Astrocyte (in vitro differentiated cells and primary cell): Measurements from ENCODE around the gene PTPRO. TPM values are rescaled to one million over a fixed set of nuclear protein-coding genes. Genes with fewer than 3 reads are reported as not detected.

Experiments
- DNase-seq: peaks from one replicate; pipeline ENCODE4 v3.0.0-alpha.2; 2010; ENCODE audit warnings: low read depth
- FAIRE-seq: peaks from 2 replicates; lab custom pipeline; 2011; peaks lifted over from hg19 to GRCh38; lab: Jason Lieb, UNC
- H2AFZ ChIP-seq: 2 replicates; pipeline ENCODE4 v1.6.0; 2012; ENCODE audit warnings: low read depth, low read length, inconsistent platforms
- H3K27ac ChIP-seq: 2 replicates; pipeline ENCODE4 v1.5.1; 2011; ENCODE audit warnings: low read depth, low read length, inconsistent platforms
- H3K27me3 ChIP-seq: 2 replicates; pipeline ENCODE4 v1.6.0; 2011; ENCODE audit warnings: low read length, inconsistent platforms; ENCODE audit not compliant: insufficient read depth
- H3K36me3 ChIP-seq: 2 replicates; pipeline ENCODE4 v1.5.1; 2011; ENCODE audit warnings: low read length, inconsistent platforms; ENCODE audit not compliant: insufficient read depth
- H3K4me1 ChIP-seq: 2 replicates; pipeline ENCODE4 v1.5.1; 2011; ENCODE audit warnings: low read length, inconsistent platforms; ENCODE audit not compliant: insufficient read depth
- H3K4me2 ChIP-seq: 2 replicates; pipeline ENCODE4 v1.6.0; 2012; ENCODE audit warnings: low read length, inconsistent platforms
- H3K4me3 ChIP-seq: 2 replicates; pipeline ENCODE4 v1.5.1; 2011; ENCODE audit warnings: low read depth, mild to moderate bottlenecking, low read length, inconsistent platforms; ENCODE audit not compliant: insufficient read depth
- H3K79me2 ChIP-seq: 2 replicates; pipeline ENCODE4 v1.6.0; 2012; ENCODE audit warnings: mild to moderate bottlenecking, low read length, inconsistent platforms; ENCODE audit not compliant: insufficient read depth
- H3K9ac ChIP-seq: 2 replicates; pipeline ENCODE4 v1.6.0; 2012; ENCODE audit warnings: mild to moderate bottlenecking, low read length, inconsistent platforms
- H3K9me3 ChIP-seq: 2 replicates; pipeline ENCODE4 v1.5.1; 2012; ENCODE audit warnings: low read depth, mild to moderate bottlenecking, low read length, inconsistent platforms; ENCODE audit not compliant: insufficient read depth
- H4K20me1 ChIP-seq: 2 replicates; pipeline ENCODE4 v1.6.0; 2012; ENCODE audit warnings: low read length, inconsistent platforms; ENCODE audit not compliant: insufficient read depth
- H3K27ac Mint-ChIP-seq: one replicate; pipeline ENCODE4 v1.8.0; 2021; ENCODE audit warnings: mild to moderate bottlenecking, mixed read lengths; ENCODE audit not compliant: unreplicated experiment
- H3K27me3 Mint-ChIP-seq: one replicate; pipeline ENCODE4 v1.8.0; 2021; ENCODE audit warnings: low read depth, mixed read lengths; ENCODE audit not compliant: unreplicated experiment
- H3K36me3 Mint-ChIP-seq: one replicate; pipeline ENCODE4 v1.8.0; 2021; ENCODE audit warnings: low read depth, mixed read lengths; ENCODE audit not compliant: unreplicated experiment
- H3K4me1 Mint-ChIP-seq: one replicate; pipeline ENCODE4 v1.8.0; 2021; ENCODE audit warnings: low read depth, mixed read lengths; ENCODE audit not compliant: unreplicated experiment
- H3K4me3 Mint-ChIP-seq: one replicate; pipeline ENCODE4 v1.8.0; 2021; ENCODE audit warnings: mild to moderate bottlenecking, moderate library complexity, mixed read lengths; ENCODE audit not compliant: unreplicated experiment
- H3K9me3 Mint-ChIP-seq: one replicate; pipeline ENCODE4 v1.8.0; 2021; ENCODE audit warnings: mild to moderate bottlenecking, mixed read lengths; ENCODE audit not compliant: unreplicated experiment
- CTCF ChIP-seq: IDR thresholded peaks from 2 replicates; pipeline ENCODE4 v1.5.1; 2011; ENCODE audit warnings: low read depth, mild to moderate bottlenecking, inconsistent platforms, low read length, moderate library complexity; ENCODE audit not compliant: insufficient read depth
- EZH2 ChIP-seq: IDR thresholded peaks from 2 replicates; pipeline ENCODE4 v1.6.1; 2012; ENCODE audit warnings: mild to moderate bottlenecking, low read length, inconsistent platforms; ENCODE audit not compliant: insufficient read depth
- total RNA-seq: library from RNA; stranded (reverse); gene quantifications from 2 replicates; pipeline ENCODE4 v1.2.1, GENCODE V29; 2021

PTPRO gene
- total RNA-seq, 1 donor from 2014 or later, result 0.39 TPM

DNA sequence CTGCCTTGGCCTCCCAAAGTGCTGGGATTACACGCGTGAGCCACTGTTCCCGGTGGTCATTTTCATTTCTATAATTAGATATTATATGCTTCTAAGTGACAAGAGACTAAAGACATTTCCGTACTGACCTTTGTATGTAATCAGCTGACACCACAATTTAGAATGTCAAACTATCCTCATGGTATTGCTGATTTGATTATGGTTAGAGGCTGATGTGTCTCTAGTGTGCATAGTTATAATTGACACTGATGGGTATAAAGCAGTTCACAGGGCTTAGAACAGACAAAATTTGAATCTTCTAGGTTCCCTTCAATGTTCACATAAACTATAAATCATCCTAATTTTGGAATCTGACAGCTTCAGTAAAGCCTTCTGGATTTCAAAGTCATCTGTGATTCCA is 192.7 kb downstream of the PTPRO start:
- Mint-ChIP-seq H3K4me1 (no peaks in the 10 kb centered on the region), H3K27ac (no peak overlapping the region), H3K27me3 (peaks cover 3% of the 10 kb centered on the region), H3K4me3 (no peak overlapping the region), H3K36me3 (no peaks in the 10 kb centered on the region), H3K9me3 (peaks cover 4% of the 10 kb centered on the region)
- no peaks in the 10 kb centered on the region for H3K9me3 ChIP-seq
- no peaks in the 10 kb centered on the region for H3K4me1 ChIP-seq
- H3K36me3 ChIP-seq, result no peaks in the 10 kb centered on the region
- no peak overlapping the region for H2AFZ ChIP-seq
- DNase-seq, result no peak
- H3K9ac ChIP-seq, result no peak overlapping the region
- no peaks in the 10 kb centered on the region for H3K27me3 ChIP-seq
- H3K4me3 ChIP-seq, result no peak overlapping the region
- no peaks in the 10 kb centered on the region for H4K20me1 ChIP-seq
- no peak for FAIRE-seq
- TF ChIP-seq EZH2 (no peak), CTCF (no peak)
- H3K79me2 ChIP-seq, result no peaks in the 10 kb centered on the region
- H3K27ac ChIP-seq, result no peak overlapping the region
- H3K4me2 ChIP-seq, result no peak overlapping the region

GRCh38 chr12:15520083-15520482 is 197.8 kb downstream of the PTPRO start:
- peaks cover 3% of the 10 kb centered on the region for H3K27me3 Mint-ChIP-seq
- DNase-seq, result no peak
- FAIRE-seq, result no peak
- no peak overlapping the region for H3K4me3 ChIP-seq
- H3K9me3 Mint-ChIP-seq, result peaks cover 4% of the 10 kb centered on the region
- H3K4me1 ChIP-seq, result no peaks in the 10 kb centered on the region
- H3K36me3 ChIP-seq, result no peaks in the 10 kb centered on the region
- no peak overlapping the region for H2AFZ ChIP-seq
- H4K20me1 ChIP-seq, result no peaks in the 10 kb centered on the region
- H3K27me3 ChIP-seq, result peaks cover 6% of the 10 kb centered on the region
- H3K9me3 ChIP-seq, result no peaks in the 10 kb centered on the region
- no peak for TF ChIP-seq CTCF
- TF ChIP-seq EZH2, result no peak
- H3K4me1 Mint-ChIP-seq, result no peaks in the 10 kb centered on the region
- H3K27ac ChIP-seq, result no peak overlapping the region
- no peak overlapping the region for H3K4me3 Mint-ChIP-seq
- H3K4me2 ChIP-seq, result no peak overlapping the region
- H3K27ac Mint-ChIP-seq, result no peak overlapping the region
- H3K36me3 Mint-ChIP-seq, result no peaks in the 10 kb centered on the region
- no peaks in the 10 kb centered on the region for H3K79me2 ChIP-seq
- no peak overlapping the region for H3K9ac ChIP-seq

DNA sequence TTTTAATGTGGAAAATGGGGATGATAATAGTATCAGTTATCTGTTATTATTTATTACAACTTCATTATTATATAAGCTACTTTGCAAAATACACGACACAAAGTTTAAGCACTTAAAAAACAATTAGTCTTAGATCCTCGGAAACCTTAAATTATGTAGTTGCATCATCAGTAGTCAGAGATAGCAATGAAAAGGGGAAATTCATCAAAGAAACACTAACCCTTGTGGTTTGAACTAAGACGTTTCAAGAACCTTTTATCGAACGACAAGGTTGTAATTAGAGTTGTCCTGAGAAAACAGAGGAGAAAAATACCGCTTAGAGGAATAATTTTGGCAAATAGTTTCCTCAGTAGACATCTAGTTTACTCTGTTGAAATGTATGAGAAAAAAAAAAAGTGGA is 198.5 kb downstream of the PTPRO start:
- H3K4me1 Mint-ChIP-seq, result no peaks in the 10 kb centered on the region
- H3K27me3 Mint-ChIP-seq, result peaks cover 3% of the 10 kb centered on the region
- Histone ChIP-seq H4K20me1 (no peaks in the 10 kb centered on the region), H3K27me3 (peaks cover 8% of the 10 kb centered on the region), H3K36me3 (no peaks in the 10 kb centered on the region), H3K79me2 (no peaks in the 10 kb centered on the region), H2AFZ (no peak overlapping the region), H3K4me2 (no peak overlapping the region), H3K4me3 (no peak overlapping the region), H3K9me3 (no peaks in the 10 kb centered on the region), H3K27ac (no peak overlapping the region), H3K9ac (no peak overlapping the region), H3K4me1 (no peaks in the 10 kb centered on the region)
- no peaks in the 10 kb centered on the region for H3K36me3 Mint-ChIP-seq
- H3K27ac Mint-ChIP-seq, result no peak overlapping the region
- H3K4me3 Mint-ChIP-seq, result no peak overlapping the region
- DNase-seq, result no peak
- TF ChIP-seq EZH2, result no peak
- no peak for TF ChIP-seq CTCF
- no peak for FAIRE-seq
- peaks cover 4% of the 10 kb centered on the region for H3K9me3 Mint-ChIP-seq
